GM19043 (cell line): ENCODE data around the gene TMED10.
"Not testable (repeated sequence)": the region's sequence is repeated elsewhere in the genome, so short reads cannot be mapped to it uniquely, and the experiment has no call there.

Experiments used
- ATAC-seq: cut with Tn5 transposase; IDR thresholded peaks from one replicate; pipeline ENCODE4 v1.9.1; 2021; ENCODE audit warnings: low read depth; ENCODE audit not compliant: unreplicated experiment

TMED10 gene

DNA sequence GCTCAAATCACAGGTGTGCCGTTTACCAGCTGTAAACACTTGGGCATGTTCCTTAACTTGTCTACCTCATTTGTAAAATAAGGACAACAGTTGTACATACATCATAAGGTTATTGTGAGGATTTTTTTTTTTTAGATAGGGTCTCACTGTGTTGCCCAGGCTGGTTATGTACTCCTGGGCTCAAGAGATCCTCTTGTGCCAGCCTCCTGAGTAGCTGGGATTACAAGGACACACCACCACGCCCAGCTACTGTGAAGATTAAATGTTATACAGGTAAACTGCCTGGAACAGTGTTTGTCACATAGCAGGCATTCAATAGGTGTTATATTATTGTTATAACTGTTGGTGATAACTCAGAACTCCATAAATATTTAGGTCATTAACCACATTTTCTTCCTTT lies 12.7 kb downstream of the TMED10 start:
- no peak for ATAC-seq

DNA sequence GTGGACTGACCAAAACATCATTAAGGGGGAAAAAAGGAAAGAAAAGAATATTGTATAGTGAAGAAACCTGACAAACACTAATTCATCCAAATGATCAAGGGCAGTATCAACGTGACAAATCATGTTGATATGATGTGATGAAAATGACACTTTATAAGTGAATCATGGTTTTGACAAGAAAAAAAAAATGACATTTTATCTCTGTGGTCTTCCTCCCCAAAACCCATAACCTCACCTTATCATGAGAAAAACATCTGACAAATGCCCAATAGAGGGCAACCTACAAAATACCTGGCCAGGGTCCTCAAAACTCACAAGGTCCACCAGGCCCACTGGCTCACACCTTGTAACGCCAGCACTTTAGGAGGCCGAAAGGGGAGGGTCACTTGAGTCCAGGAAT lies 13.8 kb downstream of the TMED10 start:
- no peak for ATAC-seq

DNA sequence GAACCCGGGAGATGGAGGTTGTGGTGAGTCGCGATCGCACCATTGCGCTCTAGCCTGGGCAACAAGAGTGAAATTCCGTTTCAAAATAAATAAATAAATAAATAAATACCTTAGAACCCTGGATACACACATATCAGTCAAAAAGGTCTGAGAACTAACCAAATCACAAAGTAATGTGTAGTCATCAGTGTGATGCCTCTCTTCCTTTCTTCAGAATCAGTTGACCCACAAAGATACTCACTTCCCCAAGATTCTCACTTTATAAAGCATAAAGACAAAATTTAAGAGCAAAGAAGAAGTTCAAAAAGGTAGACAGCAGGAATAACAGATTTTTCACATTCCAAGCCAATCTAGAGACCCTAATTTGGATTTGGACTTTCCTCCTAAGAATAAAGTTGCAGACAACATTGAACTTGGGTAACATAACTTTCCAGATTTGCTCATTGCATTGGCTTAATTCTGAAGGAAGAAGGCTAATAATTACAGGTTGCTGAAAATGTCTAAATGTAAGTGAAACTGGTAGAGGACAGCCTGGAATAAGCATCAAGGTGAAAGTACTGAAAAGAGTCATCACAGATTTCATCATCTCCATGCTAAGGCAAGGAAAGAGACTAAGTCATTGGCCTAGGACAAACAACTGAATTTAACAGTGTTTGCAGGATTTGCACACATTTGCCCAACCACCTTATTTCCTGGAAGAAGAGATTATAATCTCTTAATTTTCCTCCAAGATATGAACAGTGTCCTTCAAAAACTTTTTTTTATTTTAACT lies 17.4 kb downstream of the TMED10 start:
- no peak for ATAC-seq

GRCh38 chr14:75156901-75157300 lies 19.5 kb downstream of the TMED10 start:
- no peak for ATAC-seq

DNA sequence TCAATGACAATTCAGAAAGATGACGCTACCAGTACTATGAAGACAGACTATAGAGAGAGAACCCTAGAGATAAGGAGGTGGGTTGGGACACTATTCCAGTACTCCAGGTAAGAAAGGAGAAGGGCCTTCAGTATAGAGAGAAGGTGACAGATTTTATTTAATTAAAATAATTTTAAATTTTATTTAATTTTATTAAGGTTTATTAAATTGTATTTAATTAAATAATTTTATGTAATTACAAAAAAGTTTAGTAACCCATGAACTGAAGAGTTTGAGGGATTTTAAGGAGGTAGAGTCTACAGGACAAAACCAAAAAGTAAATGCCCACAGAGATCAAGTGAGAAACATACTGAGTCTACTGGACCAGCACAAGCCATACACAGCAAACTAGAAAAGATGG lies 20.3 kb downstream of the TMED10 start:
- ATAC-seq: no peak

- ATAC-seq: no peak
Measured at GRCh38 chr14:75155169-75155568, 21.2 kb downstream of the TMED10 start.

DNA sequence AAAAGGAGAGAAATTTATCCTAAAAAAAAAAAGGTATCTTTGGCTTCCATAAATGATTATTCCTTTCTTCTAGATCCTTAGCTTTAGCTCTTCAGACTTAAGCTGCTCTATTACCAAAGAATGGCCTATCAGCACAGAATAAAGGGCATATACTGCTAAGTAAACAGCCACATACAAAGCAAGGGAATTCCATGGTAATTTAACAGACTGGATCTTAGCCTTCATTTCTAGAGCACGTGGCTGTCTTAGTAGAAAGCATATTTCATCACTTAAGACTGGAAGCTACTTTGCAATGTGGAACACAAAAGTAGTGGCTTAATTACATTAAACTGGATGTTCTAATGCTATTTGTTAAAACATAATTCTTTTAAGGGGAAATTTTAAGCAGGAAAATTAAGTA lies 23.1 kb downstream of the TMED10 start:
- no peak for ATAC-seq

DNA sequence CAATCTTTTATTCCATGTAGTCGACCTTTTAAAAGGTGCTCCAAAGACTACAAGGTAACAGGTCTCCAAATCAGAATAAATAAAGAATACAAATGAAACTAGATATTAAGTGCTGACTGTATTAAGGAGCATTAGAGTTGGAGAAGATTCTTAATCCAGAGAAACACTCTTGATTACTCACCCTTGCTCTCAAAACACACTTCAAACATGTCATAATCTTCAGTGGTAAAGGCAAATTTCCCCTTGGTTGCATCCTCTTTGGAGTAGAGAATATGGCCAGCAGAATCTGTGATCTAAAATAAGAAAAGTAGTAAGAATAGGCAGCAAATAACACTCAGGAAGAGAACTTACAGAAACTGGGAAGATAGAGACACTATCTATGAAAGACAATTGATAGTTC lies 24.6 kb downstream of the TMED10 start:
- no peak for ATAC-seq

DNA sequence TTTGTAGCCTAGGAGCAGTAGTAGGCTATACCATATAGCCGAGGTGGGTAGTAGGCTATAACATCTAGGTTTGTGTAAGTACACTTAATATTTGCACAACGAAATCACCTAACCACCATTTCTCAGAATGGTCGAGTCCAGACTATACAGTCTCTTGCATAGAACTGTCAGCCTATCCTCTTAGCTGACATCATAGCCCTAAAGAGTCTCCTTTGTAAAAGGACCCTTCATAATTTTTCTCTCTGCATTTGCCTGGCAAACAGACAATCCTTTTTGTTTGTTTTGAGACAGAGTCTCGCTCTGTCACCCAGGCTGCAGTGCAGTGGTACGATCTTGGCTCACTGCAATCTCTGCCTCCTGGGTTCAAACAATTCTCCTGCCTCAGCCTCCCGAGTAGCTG lies 25.8 kb downstream of the TMED10 start:
- ATAC-seq: not testable (repeated sequence)

- ATAC-seq: no peak
Measured at GRCh38 chr14:75150150-75150549, 26.3 kb downstream of the TMED10 start.

DNA sequence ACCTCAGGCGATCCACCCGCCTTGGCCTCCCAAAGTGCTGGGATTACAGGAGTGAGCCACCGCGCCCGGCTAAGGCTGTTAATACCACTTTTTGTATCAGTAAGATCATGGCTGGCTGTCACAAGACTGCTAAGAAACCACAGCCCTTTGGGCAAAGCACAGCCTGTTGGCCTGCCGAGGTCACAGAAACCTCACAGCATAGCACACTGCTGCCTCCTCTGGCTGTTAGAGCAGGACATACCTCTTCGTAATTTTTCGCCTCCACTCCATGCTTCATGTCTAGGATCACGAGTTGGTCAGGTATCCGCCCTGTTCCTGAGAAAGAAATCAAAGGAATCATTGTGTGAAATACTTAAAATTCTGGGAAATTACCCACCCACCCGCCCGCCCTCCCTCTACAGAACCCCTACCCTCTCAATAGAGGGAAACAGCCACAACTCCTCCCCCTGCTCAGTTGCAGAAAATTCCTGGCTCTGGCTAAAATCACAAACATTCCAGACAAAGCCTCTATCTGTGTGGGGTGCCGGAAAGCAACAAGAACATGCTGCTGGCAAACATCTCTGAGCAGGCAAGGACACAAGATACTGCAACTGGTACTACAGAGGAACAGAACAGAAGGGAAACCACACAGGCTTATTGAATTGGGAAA lies 28.9 kb downstream of the TMED10 start:
- ATAC-seq: no peak

DNA sequence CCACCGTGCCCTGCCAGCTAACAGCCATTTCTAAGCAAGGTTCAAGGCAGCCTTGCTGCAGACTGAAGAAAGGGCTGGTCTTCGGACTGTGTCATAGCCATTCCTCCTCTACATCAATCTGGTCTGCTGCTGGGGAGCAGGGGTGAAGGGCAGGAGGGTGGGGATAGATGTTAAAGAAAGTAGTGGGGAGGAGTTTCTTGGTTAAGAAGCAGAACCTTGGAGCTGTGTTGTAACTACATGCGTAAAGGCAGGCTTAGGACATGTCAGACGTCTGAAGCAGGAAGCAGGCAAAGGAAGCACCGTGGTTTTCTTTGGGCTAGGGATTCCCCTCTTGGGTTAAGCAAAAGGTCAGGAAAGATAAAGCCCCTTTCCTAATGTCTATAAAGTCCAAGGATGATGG lies 31.5 kb downstream of the TMED10 start:
- ATAC-seq: no peak

DNA sequence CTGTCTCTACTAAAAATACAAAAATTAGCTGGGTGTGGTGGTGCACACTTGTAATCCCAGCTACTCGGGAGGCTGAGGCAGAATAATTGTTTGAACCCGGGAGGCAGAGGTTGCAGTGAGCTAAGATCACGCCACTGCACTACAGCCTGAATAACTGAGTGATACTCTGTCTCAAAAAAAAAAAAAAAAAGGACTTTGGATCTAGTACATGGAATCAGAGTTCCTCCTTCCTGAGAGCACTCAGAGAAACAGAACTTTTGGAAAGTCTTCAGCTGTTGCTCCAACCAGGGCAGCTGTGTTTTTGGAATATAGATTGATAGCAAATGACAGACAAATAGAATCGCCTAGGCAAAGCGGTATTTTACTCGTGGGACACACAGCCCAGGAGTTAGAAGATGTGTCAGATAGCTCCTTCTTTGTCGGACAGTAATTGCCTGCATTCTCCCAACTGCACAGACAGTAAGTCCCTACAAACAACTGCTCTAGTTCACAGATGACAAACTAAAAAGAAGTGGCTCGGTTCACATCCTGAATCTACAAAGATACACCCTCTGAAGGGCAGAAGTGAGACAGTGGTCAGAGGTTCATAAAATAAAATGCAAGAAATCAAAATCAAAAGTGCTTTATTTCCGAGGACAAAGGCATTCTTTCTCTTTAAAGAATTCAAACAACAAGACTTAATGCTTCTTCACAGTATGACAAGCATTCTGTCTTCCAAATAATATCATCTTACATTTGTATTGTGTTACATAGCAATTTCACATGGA lies 32.5 kb downstream of the TMED10 start:
- ATAC-seq: no peak

GRCh38 chr14:75142494-75142893 lies 33.9 kb downstream of the TMED10 start:
- ATAC-seq: no peak

GRCh38 chr14:75141967-75142366 lies 34.4 kb downstream of the TMED10 start:
- ATAC-seq: no peak

- no peak for ATAC-seq
Measured at GRCh38 chr14:75141062-75141461, 35.4 kb downstream of the TMED10 start.

GRCh38 chr14:75140620-75141019 lies 35.8 kb downstream of the TMED10 start:
- ATAC-seq: no peak

GRCh38 chr14:75139185-75139584 lies 37.2 kb downstream of the TMED10 start:
- ATAC-seq: no peak

DNA sequence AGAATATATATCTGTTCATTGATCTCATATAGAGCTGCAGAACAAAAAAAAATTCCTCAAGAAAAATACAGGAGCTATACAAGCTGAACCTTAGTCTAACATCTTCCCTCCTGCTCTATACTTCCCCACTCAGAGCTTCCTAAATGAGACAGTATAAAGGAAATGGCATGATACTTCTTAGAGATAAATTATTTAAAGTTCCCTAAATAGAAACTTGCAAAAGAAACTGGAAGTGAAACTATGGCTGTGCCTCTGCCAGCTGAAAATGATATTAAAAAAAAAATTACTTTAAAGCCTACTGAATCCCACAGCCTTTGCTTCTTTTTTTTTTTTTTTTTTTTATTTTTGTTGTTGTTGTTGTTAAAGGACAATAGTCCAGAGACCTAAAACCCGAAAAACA lies 37.9 kb downstream of the TMED10 start:
- no peak for ATAC-seq

DNA sequence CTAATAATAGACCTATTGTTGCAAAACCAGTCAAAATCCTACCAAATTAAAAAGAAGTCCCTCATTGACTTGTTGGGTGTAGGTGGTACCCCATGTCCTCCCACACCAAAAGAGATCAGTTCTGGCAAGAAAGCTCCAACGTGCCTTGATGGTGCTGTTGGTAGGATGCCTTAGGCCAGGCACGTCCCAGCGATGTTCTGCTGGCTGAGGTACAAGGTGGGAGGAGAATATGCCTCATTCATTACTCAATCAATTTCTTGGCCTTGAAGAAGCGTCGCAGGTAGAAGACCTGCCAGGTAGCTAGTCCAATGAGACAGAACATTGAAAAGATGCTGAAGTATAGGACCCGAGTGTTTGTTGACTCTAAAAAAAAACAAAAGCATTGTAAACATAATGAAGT lies 41.8 kb downstream of the TMED10 start:
- ATAC-seq: no peak

DNA sequence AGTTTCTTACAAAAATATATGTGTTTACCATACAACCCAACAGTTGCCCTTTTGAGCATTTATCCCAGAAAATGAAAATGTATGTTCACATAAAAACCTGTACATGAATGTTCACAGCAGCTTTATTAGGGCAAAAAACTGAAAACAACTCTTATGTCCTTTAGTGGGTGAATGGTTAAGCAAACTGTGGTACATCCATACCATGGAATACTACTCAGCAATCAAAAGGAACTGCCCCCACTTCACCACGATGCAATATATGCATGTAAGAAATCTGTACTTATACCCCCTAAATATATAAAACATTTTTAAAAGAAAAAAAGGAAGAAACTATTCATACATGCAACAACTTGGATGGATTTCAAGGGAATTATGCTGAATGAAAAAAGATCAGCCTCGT lies 42.8 kb downstream of the TMED10 start:
- no peak for ATAC-seq
